ENCODE data around the gene BICRAL. TPM values are rescaled to one million over a fixed set of nuclear protein-coding genes. Genes with fewer than 3 reads are reported as not detected.
A peak's percentile ranks its signal among the peaks of the same experiment; 100 is the strongest.
"Not testable (repeated sequence)": the region's sequence is repeated elsewhere in the genome, so short reads cannot be mapped to it uniquely, and the experiment has no call there.

The BICRAL gene
- total and polyA plus RNA-seq, 9 of the 15 experiments (the other 6 are each of a cell fraction or from before 2014, with no cell fraction given): 1.2 to 11.9 (median 5.6) TPM

- Histone ChIP-seq H3K4me3 (peak overlapping the region; percentile 92), H3K79me2 (ENCODE audit: control insufficient read depth, insufficient read depth, low read length) (peaks cover 57% of the 10 kb centered on the region), H3K36me3 (ENCODE audit: control insufficient read depth, insufficient read depth, low read length) (peaks cover 48% of the 10 kb centered on the region), H3K4me2 (ENCODE audit: insufficient read depth, low read length) (peak overlapping the region; percentile 99), H3K27ac (ENCODE audit: extremely low read depth, low read depth, low read length) (peak overlapping the region; percentile 99), H3K9ac (ENCODE audit: insufficient read depth in 1 of 2, low read depth in 2 of 2, low read length in 2 of 2) (peak overlapping the region; percentile 92 to 99), H3K4me1 (replicated peaks in 1 of 2; ENCODE audit: control insufficient read depth in 2 of 2, insufficient read depth in 2 of 2, low read length in 2 of 2) (peaks cover 0 to 20% of the 10 kb centered on the region in 2 experiments; a peak in 3 of 5 replicates)
- H2AFZ ChIP-seq (ENCODE audit: low read depth, low read length); FAIRE-seq; H3K9me3 ChIP-seq (replicated peaks; ENCODE audit: control insufficient read depth, insufficient read depth, low read depth, low read length); H3K9me1 ChIP-seq (ENCODE audit: control insufficient read depth, insufficient read depth, low read length); H4K20me1 ChIP-seq (replicated peaks; ENCODE audit: control insufficient read depth, insufficient read depth, low read length); in situ Hi-C loops (cut with MboI); BruUV-seq (replicated peaks); H3K27me3 ChIP-seq (ENCODE audit: control insufficient read depth in 2 of 2, insufficient read depth in 2 of 2, low read length in 2 of 2); intact Hi-C loops (cut with micrococcal nuclease); CTCF ChIA-PET (ENCODE audit: low intra/inter-chr PET ratio); ATAC-seq: not testable (repeated sequence)
- peak in 2 of 4 experiments; percentile 37 to 39 for DNase-seq (ENCODE audit: extremely low read depth in 1 of 4, low spot score in 3 of 4)
- TF ChIP-seq ADNP (tag; IDR thresholded peaks at IDR 0.05) (0 out of 2 replicates have a peak, but pooled peaks have one; percentile 10), TEAD1 (CRISPR knock-in tag; IDR thresholded peaks at IDR 0.05) (0 out of 4 replicates have a peak, but pooled peaks of 1 of the 2 experiments have one; percentile 31), SPI1 (IDR thresholded peaks at IDR 0.05; ENCODE audit: borderline replicate concordance, low read depth, low read length) (0 out of 2 replicates have a peak, but pooled peaks have one; percentile 29), GATA2 (CRISPR knock-in tag; IDR thresholded peaks at IDR 0.05) (peak; percentile 35; the same call in 1 of the 2 replicates)
- TF ChIP-seq, protein P1, sequence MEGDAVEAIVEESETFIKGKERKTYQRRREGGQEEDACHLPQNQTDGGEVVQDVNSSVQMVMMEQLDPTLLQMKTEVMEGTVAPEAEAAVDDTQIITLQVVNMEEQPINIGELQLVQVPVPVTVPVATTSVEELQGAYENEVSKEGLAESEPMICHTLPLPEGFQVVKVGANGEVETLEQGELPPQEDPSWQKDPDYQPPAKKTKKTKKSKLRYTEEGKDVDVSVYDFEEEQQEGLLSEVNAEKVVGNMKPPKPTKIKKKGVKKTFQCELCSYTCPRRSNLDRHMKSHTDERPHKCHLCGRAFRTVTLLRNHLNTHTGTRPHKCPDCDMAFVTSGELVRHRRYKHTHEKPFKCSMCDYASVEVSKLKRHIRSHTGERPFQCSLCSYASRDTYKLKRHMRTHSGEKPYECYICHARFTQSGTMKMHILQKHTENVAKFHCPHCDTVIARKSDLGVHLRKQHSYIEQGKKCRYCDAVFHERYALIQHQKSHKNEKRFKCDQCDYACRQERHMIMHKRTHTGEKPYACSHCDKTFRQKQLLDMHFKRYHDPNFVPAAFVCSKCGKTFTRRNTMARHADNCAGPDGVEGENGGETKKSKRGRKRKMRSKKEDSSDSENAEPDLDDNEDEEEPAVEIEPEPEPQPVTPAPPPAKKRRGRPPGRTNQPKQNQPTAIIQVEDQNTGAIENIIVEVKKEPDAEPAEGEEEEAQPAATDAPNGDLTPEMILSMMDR (IDR thresholded peaks at IDR 0.05 in 2 of 3, conservative IDR thresholded peaks at IDR 0.05 in 1 of 3; ENCODE audit: insufficient read depth in 2 of 3, low read depth in 1 of 3, low read length in 3 of 3): peak in 1 of 3 experiments; percentile 20; a peak in 1 of 6 replicates
- WGBS (ENCODE audit: insufficient coverage, low coverage, missing lambda C conversion rate): 73% methylated on average over 12 of the region's 12 CpGs
- POLR2A ChIA-PET: interaction anchor here (0.6 to 5.0 kb wide), 11 partner anchors 10 to 1096 kb away, joined by 3 to 34 read pairs (median 5); partner anchors contain the start of genes BICRAL and TBCC
These were observed 99.0 kb downstream of the BICRAL start for GRCh38 chr6:42880871-42881270.

Data from K562 (cell line).